ENCODE results near the gene JAKMIP1. TPM values are rescaled to one million over a fixed set of nuclear protein-coding genes. Genes with fewer than 3 reads are reported as not detected.

JAKMIP1 gene
- total and polyA plus RNA-seq, 2 donors (not counting 1 experiment from before 2014, with no cell fraction given): 0.49 to 1.0 TPM

GRCh38 chr4:6245246-6246169 lies 45.2 kb upstream of the JAKMIP1 start:
- Histone ChIP-seq H3K4me1 (ENCODE audit: control insufficient read depth in 2 of 2, insufficient read depth in 2 of 2, low read length in 2 of 2) (peaks cover 0 to under 1% of the 10 kb centered on the region in 2 donors), H4K20me1 (ENCODE audit: control insufficient read depth, insufficient read depth, low read length, poor library complexity, severe bottlenecking) (no peaks in the 10 kb centered on the region), H2AFZ (ENCODE audit: insufficient read depth, low read depth, low read length, poor library complexity, severe bottlenecking) (no peak overlapping the region), H3K79me2 (ENCODE audit: control insufficient read depth, insufficient read depth, low read length) (no peaks in the 10 kb centered on the region), H3K27ac (ENCODE audit: low read length in 2 of 2) (no peak overlapping the region), H3K9me3 (ENCODE audit: control extremely low read depth in 1 of 3, control insufficient read depth in 2 of 3, insufficient read depth in 1 of 3, low read length in 2 of 3) (peaks cover 0 to 32% (median 0%) of the 10 kb centered on the region in 3 donors), H3K27me3 (replicated peaks in 1 of 4; ENCODE audit: control extremely low read depth in 1 of 4, control insufficient read depth in 3 of 4, insufficient read depth in 4 of 4, low read length in 3 of 4) (peaks cover 0 to 28% (median 9%) of the 10 kb centered on the region in 4 experiments), H3K36me3 (replicated peaks in 1 of 2; ENCODE audit: control extremely low read depth in 1 of 2, control insufficient read depth in 1 of 2, extremely low read depth in 1 of 2, insufficient read depth in 2 of 2, low read length in 1 of 2) (no peaks in the 10 kb centered on the region), H3K4me3 (ENCODE audit: control extremely low read depth in 1 of 5, extremely low read depth in 1 of 5, insufficient read depth in 1 of 5, low read depth in 2 of 5, low read length in 4 of 5) (no peak overlapping the region), H3K4me2 (replicated peaks; ENCODE audit: low read depth, low read length, poor library complexity, severe bottlenecking) (no peak overlapping the region), H3K9ac (ENCODE audit: low read length) (no peak overlapping the region)
- DNase-seq (no peak), ATAC-seq (ENCODE audit: low read depth) (no peak)
- Mint-ChIP-seq H3K4me1 (no peaks in the 10 kb centered on the region), H3K9me3 (ENCODE audit: insufficient read depth) (peaks cover 10% of the 10 kb centered on the region), H3K27ac (no peak overlapping the region), H3K27me3 (peaks cover 59% of the 10 kb centered on the region), H3K4me3 (no peak overlapping the region)
- POLR2A ChIA-PET: no interaction called here
- CTCF ChIA-PET: interaction anchor here (1.0 to 14.1 kb wide), 2 partner anchors 10 to 81 kb away, joined by 3 to 451 read pairs; no protein-coding TSS in a partner anchor
- TF ChIP-seq EZH2 (IDR thresholded peaks at IDR 0.05; ENCODE audit: borderline replicate concordance, insufficient read depth, low read depth, low read length, poor library complexity, severe bottlenecking) (no peak), CTCF (IDR thresholded peaks at IDR 0.05) (no peak)
- 28% methylated on average over 67 of the region's 67 CpGs for WGBS (ENCODE audit: insufficient coverage)
- intact Hi-C loops (cut with micrococcal nuclease): no loop called here
